ENCODE results near the gene C9orf85.

DNA sequence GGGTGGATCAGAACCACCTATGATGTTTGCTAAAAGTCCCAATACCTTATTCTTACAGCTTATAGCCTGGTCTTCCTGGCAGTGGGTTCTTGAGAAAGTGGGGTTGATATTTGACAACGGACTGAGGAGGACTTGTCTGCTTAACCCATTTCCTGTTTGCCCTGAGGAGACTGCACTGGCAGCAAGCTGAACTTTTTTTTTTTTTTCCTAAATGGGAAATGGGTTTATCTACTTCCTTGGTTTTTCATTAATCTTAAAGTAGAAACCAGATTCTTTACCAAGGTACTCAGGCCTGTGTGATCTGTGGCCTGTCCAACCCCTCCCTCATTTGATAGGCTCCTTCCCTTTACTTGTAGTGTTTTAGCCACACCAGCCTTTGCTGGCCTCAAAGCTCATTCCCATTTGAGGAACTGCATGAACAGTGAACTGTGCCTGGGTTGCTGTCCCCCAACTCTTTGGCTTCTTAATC, 101.9 kb downstream of the C9orf85 start:
- TF ChIP-seq, protein P1, sequence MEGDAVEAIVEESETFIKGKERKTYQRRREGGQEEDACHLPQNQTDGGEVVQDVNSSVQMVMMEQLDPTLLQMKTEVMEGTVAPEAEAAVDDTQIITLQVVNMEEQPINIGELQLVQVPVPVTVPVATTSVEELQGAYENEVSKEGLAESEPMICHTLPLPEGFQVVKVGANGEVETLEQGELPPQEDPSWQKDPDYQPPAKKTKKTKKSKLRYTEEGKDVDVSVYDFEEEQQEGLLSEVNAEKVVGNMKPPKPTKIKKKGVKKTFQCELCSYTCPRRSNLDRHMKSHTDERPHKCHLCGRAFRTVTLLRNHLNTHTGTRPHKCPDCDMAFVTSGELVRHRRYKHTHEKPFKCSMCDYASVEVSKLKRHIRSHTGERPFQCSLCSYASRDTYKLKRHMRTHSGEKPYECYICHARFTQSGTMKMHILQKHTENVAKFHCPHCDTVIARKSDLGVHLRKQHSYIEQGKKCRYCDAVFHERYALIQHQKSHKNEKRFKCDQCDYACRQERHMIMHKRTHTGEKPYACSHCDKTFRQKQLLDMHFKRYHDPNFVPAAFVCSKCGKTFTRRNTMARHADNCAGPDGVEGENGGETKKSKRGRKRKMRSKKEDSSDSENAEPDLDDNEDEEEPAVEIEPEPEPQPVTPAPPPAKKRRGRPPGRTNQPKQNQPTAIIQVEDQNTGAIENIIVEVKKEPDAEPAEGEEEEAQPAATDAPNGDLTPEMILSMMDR (IDR thresholded peaks at IDR 0.05): no peak
- no peak for TF ChIP-seq EZH2 (IDR thresholded peaks at IDR 0.05)
